HepG2 (cell line): Measurements from ENCODE around the gene TLX1. TPM values are rescaled to one million over a fixed set of nuclear protein-coding genes. Genes with fewer than 3 reads are reported as not detected.

Experiments
- ATAC-seq: fragments of 200-7000 bp; cut with Tn5 transposase; 3 replicates; pipeline ENCODE4 v1.9.1; 2020; ENCODE audit warnings: mild to moderate bottlenecking, moderate library complexity
- BruUV-seq: library from RNA; stranded (reverse); fragments of 400-500 nt; replicated peaks from 2 replicates; lab custom pipeline; 2021; lab: Mats Ljungman, UMichigan
- CTCF ChIA-PET: fragments of 300-600 bp; formaldehyde crosslinking; extraction: SDS; loops from one replicate; lab custom pipeline; 2021; ENCODE audit warnings: low total read pairs, inconsistent platforms, low intra/inter-chr PET ratio; lab: Yijun Ruan, JAX
- POLR2A ChIA-PET: fragments of 350-600 bp; sonication (Branson Sonifier 250); formaldehyde crosslinking; loops from one replicate; lab custom pipeline; 2020; ENCODE audit warnings: antibody characterized with exemption, inconsistent platforms; lab: Yijun Ruan, JAX
- DNase-seq: peaks from one replicate; pipeline ENCODE4 v3.0.0-alpha.2; 2015; ENCODE audit warnings: low spot score
- FAIRE-seq: peaks from 3 replicates; lab custom pipeline; 2011; peaks lifted over from hg19 to GRCh38; lab: Jason Lieb, UNC
- H2AFZ ChIP-seq: one replicate; pipeline ENCODE4 v1.6.1; 2011; ENCODE audit warnings: low read length, inconsistent platforms
- H3K27ac ChIP-seq: fragments of 300-600 bp; 3 replicates; pipeline ENCODE4 v1.8.0; 2011; ENCODE audit warnings: mixed run types, mild to moderate bottlenecking, mixed read lengths, low read length, inconsistent platforms; ENCODE audit not compliant: insufficient read depth; ENCODE audit errors: extremely low read length
- H3K27me3 ChIP-seq, 2 experiments: fragments of 200-600 bp in 1 of 2; 2 replicates in 1 of 2; 3 replicates in 1 of 2; pipeline versions ENCODE4 v1.6.0 to v1.8.0; 2011; ENCODE audit warnings: low read length in 2 of 2, mild to moderate bottlenecking in 2 of 2, moderate library complexity in 2 of 2, inconsistent platforms in 1 of 2; ENCODE audit not compliant: insufficient read depth in 2 of 2, control insufficient read depth in 1 of 2
- H3K36me3 ChIP-seq, 2 experiments: fragments of 200-600 bp in 1 of 2; replicated peaks in 1 of 2; 2 replicates in 1 of 2; 3 replicates in 1 of 2; pipeline versions ENCODE4 v1.5.1 to v1.8.0; 2011; ENCODE audit warnings: low read length in 2 of 2, inconsistent platforms in 1 of 2; ENCODE audit not compliant: insufficient read depth in 2 of 2, control insufficient read depth in 1 of 2
- H3K4me1 ChIP-seq: 2 replicates; pipeline ENCODE4 v1.5.1; 2012; ENCODE audit warnings: low read length, inconsistent platforms; ENCODE audit not compliant: insufficient read depth
- H3K4me2 ChIP-seq: 2 replicates; pipeline ENCODE4 v1.6.0; 2011; ENCODE audit warnings: low read depth, low read length, inconsistent platforms
- H3K4me3 ChIP-seq, 3 experiments: fragments of 200-600 bp in 1 of 3; sonication (generic), shearing (Covaris generic) in 1 of 3; replicated peaks in 1 of 3; 2 replicates each; pipeline ENCODE4 v1.5.1; 2011 to 2016; ENCODE audit warnings: low read length in 3 of 3, inconsistent platforms in 2 of 3, low read depth in 2 of 3, mild to moderate bottlenecking in 2 of 3, control low read depth in 1 of 3, mixed read lengths in 1 of 3; ENCODE audit not compliant: insufficient read depth in 1 of 3
- H3K79me2 ChIP-seq: one replicate; pipeline ENCODE4 v1.6.1; 2011; ENCODE audit warnings: low read length, inconsistent platforms; ENCODE audit not compliant: insufficient read depth
- H3K9ac ChIP-seq: 2 replicates; pipeline ENCODE4 v1.6.0; 2011; ENCODE audit warnings: mild to moderate bottlenecking, low read depth, low read length, inconsistent platforms; ENCODE audit not compliant: insufficient read depth
- H3K9me3 ChIP-seq: 2 replicates; pipeline ENCODE4 v1.5.1; 2012; ENCODE audit warnings: mild to moderate bottlenecking, low read length
- H4K20me1 ChIP-seq: 2 replicates; pipeline ENCODE4 v1.6.0; 2011; ENCODE audit warnings: inconsistent platforms, mild to moderate bottlenecking, low read length, moderate library complexity; ENCODE audit not compliant: insufficient read depth
- FOXK1 ChIP-seq: sonication (generic); formaldehyde crosslinking; IDR thresholded peaks from 2 replicates; pipeline ENCODE4 v1.4.0; 2020; ENCODE audit warnings: low read depth, missing genetic modification reagents, borderline replicate concordance
- MIXL1 ChIP-seq: IDR thresholded peaks from 2 replicates; pipeline ENCODE4 v1.6.1; 2016
- TFDP2 ChIP-seq: sonication (generic); formaldehyde crosslinking; IDR thresholded peaks from 2 replicates; pipeline ENCODE4 v1.4.0; 2020; ENCODE audit warnings: missing genetic modification reagents
- THAP11 ChIP-seq: IDR thresholded peaks from 2 replicates; pipeline ENCODE4 v1.6.1; 2016; ENCODE audit warnings: missing biosample characterization, missing genetic modification reagents
- ZFP1 ChIP-seq: IDR thresholded peaks from 2 replicates; pipeline ENCODE4 v1.6.1; 2016
- ZKSCAN8 ChIP-seq: IDR thresholded peaks from 2 replicates; pipeline ENCODE4 v1.6.1; 2016; ENCODE audit warnings: borderline replicate concordance, missing genetic modification reagents, missing compliant biosample characterization
- ZNF10 ChIP-seq: sonication (generic); formaldehyde crosslinking; IDR thresholded peaks from 2 replicates; pipeline ENCODE4 v1.4.0; 2020; ENCODE audit warnings: mild to moderate bottlenecking, low read depth, missing genetic modification reagents, borderline replicate concordance
- ZNF260 ChIP-seq: sonication (generic); formaldehyde crosslinking; IDR thresholded peaks from 2 replicates; pipeline ENCODE4 v1.4.0; 2020; ENCODE audit warnings: missing genetic modification reagents, low read depth, mild to moderate bottlenecking, borderline replicate concordance
- ZNF605 ChIP-seq: sonication (generic); formaldehyde crosslinking; IDR thresholded peaks from 2 replicates; pipeline ENCODE4 v1.8.0; 2022; ENCODE audit warnings: mild to moderate bottlenecking, missing genetic modification reagents
- WGBS: methylation state at CpG from one replicate; pipeline ENCODE4 v1.1.6; 2017; ENCODE audit warnings: low lambda C conversion rate; 5-methylcytosine and 5-hydroxymethylcytosine counted together
- in situ Hi-C: cut with HindIII; loops from 2 replicates; pipeline ENCODE4 v1.10.0; 2017; ENCODE audit warnings: low pct_unique_long_range_greater_than_20kb; ENCODE audit not compliant: extremely low pct_ligation_motif_present
- intact Hi-C: fragments of 100-400 bp; cut with micrococcal nuclease; formaldehyde crosslinking; loops from one replicate; pipeline ENCODE4 v1.10.0; 2022; ENCODE audit not compliant: unreplicated experiment
- polyA plus RNA-seq, 8 experiments: library from polyadenylated mRNA; depleted of rRNA in 3 of 8; stranded (reverse) in 7 of 8; unstranded in 1 of 8; fragments of >200 nt; fragmentation: Illumina TruSeq in 4 of 8; extraction: Trizol in 4 of 8; gene quantifications; 2 replicates each; pipeline versions ENCODE4 v1.2.1 to v1.2.3, GENCODE V29; 2011 to 2016; ENCODE audit warnings: low read depth in 4 of 8, missing spikeins in 1 of 8, mixed read lengths in 1 of 8; ENCODE audit not compliant: insufficient read depth in 1 of 8
- total RNA-seq, 5 experiments: library from RNA; depleted of rRNA; stranded (reverse); fragments of >200 nt; fragmentation: Illumina TruSeq; extraction: Trizol; gene quantifications; 2 replicates each; pipeline ENCODE4 v1.2.3, GENCODE V29; 2016; ENCODE audit warnings: low read depth in 1 of 5
- TF ChIP-seq, protein P1 (sequence below): sonication (generic); formaldehyde crosslinking; IDR thresholded peaks from 2 replicates; pipeline ENCODE4 v1.5.0; 2020; ENCODE audit warnings: missing genetic modification reagents
- TF ChIP-seq, protein P2 (sequence below): sonication (generic); formaldehyde crosslinking; IDR thresholded peaks from 2 replicates; pipeline ENCODE4 v1.8.1; 2023; ENCODE audit warnings: missing genetic modification reagents, mild to moderate bottlenecking, borderline replicate concordance

TLX1 gene
- total and polyA plus RNA-seq, 2 of the 13 experiments (the other 11 are each of a cell fraction or from before 2014, with no cell fraction given) = 0.07 to 0.26 TPM

DNA sequence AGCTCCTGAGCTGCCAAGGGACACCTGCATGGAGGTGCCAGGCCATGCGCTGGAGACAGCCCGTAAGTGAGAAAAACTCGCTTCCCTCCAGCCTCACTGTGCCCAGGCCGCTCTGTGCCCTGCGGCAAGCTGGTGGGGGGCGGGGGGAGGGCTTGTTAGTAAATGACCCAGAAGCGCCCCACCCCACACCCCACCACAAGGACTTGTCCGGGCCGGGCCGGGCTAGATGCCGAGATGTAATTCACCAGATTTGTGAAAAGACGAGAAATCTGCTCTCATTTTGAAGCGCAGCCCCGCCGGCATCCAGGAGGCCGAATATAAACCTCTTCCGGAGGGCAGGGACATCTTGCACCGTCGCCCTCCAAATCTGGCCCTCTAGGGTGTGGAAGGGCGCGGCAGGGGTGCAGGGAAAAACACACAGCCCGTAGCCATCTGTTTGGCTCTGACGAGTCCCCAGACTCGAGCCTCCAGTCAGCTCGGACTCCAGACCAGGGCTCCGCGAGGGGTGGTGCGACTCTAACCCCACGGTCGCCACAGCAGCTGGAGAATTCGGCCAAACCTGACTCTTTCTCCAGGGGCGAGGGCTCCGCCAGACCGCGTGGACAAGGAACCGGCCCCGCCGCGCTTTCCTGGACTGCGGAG is 14.8 kb downstream of the TLX1 start:
- WGBS = 45% methylated on average over 7 of the region's 40 CpGs
- in situ Hi-C loops = no loop called here
- H4K20me1 ChIP-seq = no peaks in the 10 kb centered on the region

More for the DNA sequence above, 14.8 kb downstream of the TLX1 start:
- Histone ChIP-seq H3K9ac (no peak overlapping the region), H2AFZ (no peak overlapping the region), H3K4me1 (peaks cover 12% of the 10 kb centered on the region), H3K36me3 (no peaks in the 10 kb centered on the region), H3K4me3 (no peak overlapping the region), H3K79me2 (no peaks in the 10 kb centered on the region), H3K27ac (no peak overlapping the region), H3K4me2 (no peak overlapping the region), H3K9me3 (no peaks in the 10 kb centered on the region), H3K27me3 (peaks cover 18 to 83% of the 10 kb centered on the region in 2 experiments)
- POLR2A ChIA-PET = no interaction called here
- ATAC-seq (no peak), FAIRE-seq (no peak), DNase-seq (no peak)
- CTCF ChIA-PET = no interaction called here
- TF ChIP-seq, protein P1, sequence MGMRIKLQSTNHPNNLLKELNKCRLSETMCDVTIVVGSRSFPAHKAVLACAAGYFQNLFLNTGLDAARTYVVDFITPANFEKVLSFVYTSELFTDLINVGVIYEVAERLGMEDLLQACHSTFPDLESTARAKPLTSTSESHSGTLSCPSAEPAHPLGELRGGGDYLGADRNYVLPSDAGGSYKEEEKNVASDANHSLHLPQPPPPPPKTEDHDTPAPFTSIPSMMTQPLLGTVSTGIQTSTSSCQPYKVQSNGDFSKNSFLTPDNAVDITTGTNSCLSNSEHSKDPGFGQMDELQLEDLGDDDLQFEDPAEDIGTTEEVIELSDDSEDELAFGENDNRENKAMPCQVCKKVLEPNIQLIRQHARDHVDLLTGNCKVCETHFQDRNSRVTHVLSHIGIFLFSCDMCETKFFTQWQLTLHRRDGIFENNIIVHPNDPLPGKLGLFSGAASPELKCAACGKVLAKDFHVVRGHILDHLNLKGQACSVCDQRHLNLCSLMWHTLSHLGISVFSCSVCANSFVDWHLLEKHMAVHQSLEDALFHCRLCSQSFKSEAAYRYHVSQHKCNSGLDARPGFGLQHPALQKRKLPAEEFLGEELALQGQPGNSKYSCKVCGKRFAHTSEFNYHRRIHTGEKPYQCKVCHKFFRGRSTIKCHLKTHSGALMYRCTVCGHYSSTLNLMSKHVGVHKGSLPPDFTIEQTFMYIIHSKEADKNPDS = no peak
- TF ChIP-seq ZNF10 (CRISPR knock-in tag) = no peak
- no peak for TF ChIP-seq TFDP2
- TF ChIP-seq ZNF605 (CRISPR knock-in tag) = no peak
- TF ChIP-seq, protein P2, sequence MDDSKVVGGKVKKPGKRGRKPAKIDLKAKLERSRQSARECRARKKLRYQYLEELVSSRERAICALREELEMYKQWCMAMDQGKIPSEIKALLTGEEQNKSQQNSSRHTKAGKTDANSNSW = no peak
- TF ChIP-seq FOXK1 (CRISPR knock-in tag) = no peak
- no peak for TF ChIP-seq THAP11 (CRISPR knock-in tag)
- no peak for TF ChIP-seq MIXL1 (CRISPR knock-in tag)
- TF ChIP-seq ZFP1 (CRISPR knock-in tag) = no peak
- no peak for TF ChIP-seq ZNF260 (CRISPR knock-in tag)
- TF ChIP-seq ZKSCAN8 = no peak
- BruUV-seq = no TSS peak
- intact Hi-C loops = no loop called here
